GM23338 (cell line): ENCODE measurements around the gene PLS1. TPM values are rescaled to one million over a fixed set of nuclear protein-coding genes. Genes with fewer than 3 reads are reported as not detected.
"Not testable (repeated sequence)": the region's sequence is repeated elsewhere in the genome, so short reads cannot be mapped to it uniquely, and the experiment has no call there.

Experiments used
- ATAC-seq: fragments of 200-7000 bp; cut with Tn5 transposase; 3 replicates; pipeline ENCODE4 v1.9.1; 2020
- DNase-seq: peaks from one replicate; pipeline ENCODE4 v3.0.0-alpha.2; 2015; ENCODE audit warnings: low spot score
- H2AFZ ChIP-seq: fragments of 200-600 bp; sonication (generic); 2 replicates; pipeline ENCODE4 v1.8.0; 2016; ENCODE audit warnings: antibody characterized with exemption, mild to moderate bottlenecking, moderate library complexity
- H3F3A ChIP-seq: fragments of 200-600 bp; sonication (generic); replicated peaks from 2 replicates; pipeline ENCODE4 v1.8.0; 2017; ENCODE audit warnings: antibody characterized with exemption, mixed run types, low read depth
- H3K27ac ChIP-seq: fragments of 200-600 bp; sonication (generic); 2 replicates; pipeline ENCODE4 v1.6.1; 2016; ENCODE audit warnings: low read depth
- H3K27me3 ChIP-seq: fragments of 200-600 bp; sonication (generic); 2 replicates; pipeline ENCODE4 v1.8.0; 2016; ENCODE audit warnings: mild to moderate bottlenecking, mixed run types, moderate library complexity; ENCODE audit not compliant: insufficient read depth
- H3K36me3 ChIP-seq: fragments of 200-600 bp; sonication (generic); 2 replicates; pipeline ENCODE4 v1.8.0; 2016; ENCODE audit warnings: mild to moderate bottlenecking; ENCODE audit not compliant: insufficient read depth
- H3K4me1 ChIP-seq: fragments of 200-600 bp; sonication (generic); 2 replicates; pipeline ENCODE4 v1.8.0; 2016; ENCODE audit warnings: mild to moderate bottlenecking, moderate library complexity; ENCODE audit not compliant: insufficient read depth
- H3K4me2 ChIP-seq: fragments of 200-600 bp; sonication (generic); 2 replicates; pipeline ENCODE4 v1.7.1; 2017; ENCODE audit warnings: mixed run types
- H3K4me3 ChIP-seq: fragments of 200-600 bp; sonication (generic); 2 replicates; pipeline ENCODE4 v1.6.1; 2016; ENCODE audit warnings: mixed run types
- H3K79me2 ChIP-seq: fragments of 200-600 bp; sonication (generic); replicated peaks from 2 replicates; pipeline ENCODE4 v1.8.0; 2017; ENCODE audit warnings: mild to moderate bottlenecking; ENCODE audit not compliant: insufficient read depth
- H3K9me2 ChIP-seq: fragments of 200-600 bp; sonication (generic); 2 replicates; pipeline ENCODE4 v1.8.0; 2017; ENCODE audit not compliant: insufficient read depth
- H4K20me1 ChIP-seq: fragments of 200-600 bp; sonication (generic); replicated peaks from 2 replicates; pipeline ENCODE4 v1.8.0; 2017; ENCODE audit warnings: mild to moderate bottlenecking; ENCODE audit not compliant: insufficient read depth
- H3K27ac Mint-ChIP-seq: 2 replicates; pipeline ENCODE4 v1.8.0; 2020; ENCODE audit warnings: inconsistent platforms, mild to moderate bottlenecking, moderate library complexity, mixed read lengths
- H3K27me3 Mint-ChIP-seq: 3 replicates; pipeline ENCODE4 v1.8.0; 2022; ENCODE audit warnings: low read depth, mild to moderate bottlenecking, moderate library complexity, mixed read lengths, inconsistent platforms; ENCODE audit not compliant: insufficient read depth, poor library complexity
- H3K36me3 Mint-ChIP-seq: 3 replicates; pipeline ENCODE4 v1.8.0; 2021; ENCODE audit warnings: low read depth, mild to moderate bottlenecking, inconsistent platforms, moderate library complexity, mixed read lengths
- H3K4me1 Mint-ChIP-seq: 3 replicates; pipeline ENCODE4 v1.8.0; 2020; ENCODE audit warnings: mild to moderate bottlenecking, inconsistent platforms, mixed read lengths
- H3K4me3 Mint-ChIP-seq: 3 replicates; pipeline ENCODE4 v1.8.0; 2021; ENCODE audit warnings: moderate library complexity, mild to moderate bottlenecking, inconsistent platforms, mixed read lengths
- H3K9me3 Mint-ChIP-seq: 3 replicates; pipeline ENCODE4 v1.8.0; 2020; ENCODE audit warnings: moderate library complexity, mild to moderate bottlenecking, inconsistent platforms, mixed read lengths
- EZH2 ChIP-seq: fragments of 200-600 bp; sonication (generic); IDR thresholded peaks from one replicate; pipeline ENCODE4 v1.8.0; 2017; ENCODE audit warnings: antibody characterized with exemption, mild to moderate bottlenecking, low read depth; ENCODE audit not compliant: unreplicated experiment
- EZH2phosphoT487 ChIP-seq: fragments of 200-600 bp; sonication (generic); IDR thresholded peaks from one replicate; pipeline ENCODE4 v1.8.1; 2018; ENCODE audit warnings: antibody characterized with exemption; ENCODE audit not compliant: unreplicated experiment
- JUNB ChIP-seq: IDR thresholded peaks from one replicate; pipeline ENCODE4 v1.6.1; 2016; ENCODE audit warnings: antibody characterized with exemption; ENCODE audit not compliant: unreplicated experiment
- NANOG ChIP-seq: IDR thresholded peaks from 2 replicates; pipeline ENCODE4 v1.6.1; 2016; ENCODE audit warnings: antibody characterized with exemption, borderline replicate concordance
- POLR2AphosphoS5 ChIP-seq: IDR thresholded peaks from 2 replicates; pipeline ENCODE4 v1.6.1; 2016; ENCODE audit warnings: antibody characterized with exemption, low read depth
- STAT1 ChIP-seq: IDR thresholded peaks from one replicate; pipeline ENCODE4 v1.6.1; 2016; ENCODE audit warnings: antibody characterized with exemption; ENCODE audit not compliant: unreplicated experiment
- ZNF114 ChIP-seq: fragments of 250-450 bp; sonication (Bioruptor Pico); IDR thresholded peaks from 2 replicates; pipeline ENCODE4 v1.5.0; 2020; ENCODE audit warnings: mild to moderate bottlenecking, moderate library complexity
- polyA plus RNA-seq: library from polyadenylated mRNA; unstranded; fragments of >200 nt; fragmentation: Nextera tagmentation; extraction: Ambion mirVana; gene quantifications from 2 replicates; pipeline ENCODE4 v1.2.1, GENCODE V29; 2016
- total RNA-seq: library from RNA; depleted of rRNA; stranded (reverse); fragments of >200 nt; shearing (Covaris generic); gene quantifications from 2 replicates; pipeline ENCODE4 v1.2.3, GENCODE V29; 2014
- TF ChIP-seq, protein P1 (sequence below): IDR thresholded peaks from 2 replicates; pipeline ENCODE4 v1.6.1; 2016; ENCODE audit warnings: antibody characterized with exemption
- TF ChIP-seq, protein P2 (sequence below): fragments of 250-450 bp; sonication (Bioruptor Pico); IDR thresholded peaks from 2 replicates; pipeline ENCODE4 v1.5.0; 2020; ENCODE audit warnings: mild to moderate bottlenecking, moderate library complexity
- TF ChIP-seq, protein P3 (sequence below): IDR thresholded peaks from one replicate; pipeline ENCODE4 v1.6.1; 2018; ENCODE audit warnings: antibody characterized with exemption; ENCODE audit not compliant: unreplicated experiment
- TF ChIP-seq, protein P4 (sequence below), 2 experiments: fragments of 200-600 bp in 1 of 2; sonication (generic) in 1 of 2; conservative IDR thresholded peaks; 2 replicates each; pipeline versions ENCODE4 v1.5.1 to v1.6.1; 2016 to 2017; ENCODE audit warnings: antibody characterized with exemption in 2 of 2, low read depth in 2 of 2, mild to moderate bottlenecking in 2 of 2, moderate library complexity in 1 of 2

PLS1 gene
- total and polyA plus RNA-seq, 2 experiments from 2014 or later = 18.4 to 42.2 TPM

DNA sequence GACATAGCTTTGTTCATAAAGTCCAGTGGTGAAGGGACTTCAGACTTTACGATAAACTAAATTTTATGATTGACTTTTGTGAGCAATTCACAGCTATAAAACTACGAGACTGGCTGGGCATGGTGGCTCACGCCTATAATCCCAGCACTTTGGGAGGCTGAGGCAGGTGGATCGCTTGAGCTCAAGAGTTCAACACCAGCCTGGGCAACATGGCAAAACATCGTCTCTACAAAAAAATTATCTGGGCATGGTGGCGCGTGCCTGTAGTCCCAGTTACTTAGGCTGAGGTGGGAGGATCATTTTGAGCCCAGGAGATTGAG lies 7.2 kb downstream of the PLS1 start:
- H3F3A ChIP-seq, H3K4me3 ChIP-seq, H3K4me2 ChIP-seq, H3K9me3 Mint-ChIP-seq, H3K4me1 ChIP-seq, DNase-seq, H3K4me1 Mint-ChIP-seq, H4K20me1 ChIP-seq, H2AFZ ChIP-seq, H3K4me3 Mint-ChIP-seq, H3K27me3 ChIP-seq, H3K36me3 ChIP-seq, H3K9me2 ChIP-seq, ATAC-seq, H3K27ac ChIP-seq, H3K27ac Mint-ChIP-seq, H3K27me3 Mint-ChIP-seq: not testable (repeated sequence)
- peaks cover 11% of the 10 kb centered on the region for H3K36me3 Mint-ChIP-seq
- H3K79me2 ChIP-seq = peaks cover 16% of the 10 kb centered on the region; the same call in 1 of the 2 replicates

DNA sequence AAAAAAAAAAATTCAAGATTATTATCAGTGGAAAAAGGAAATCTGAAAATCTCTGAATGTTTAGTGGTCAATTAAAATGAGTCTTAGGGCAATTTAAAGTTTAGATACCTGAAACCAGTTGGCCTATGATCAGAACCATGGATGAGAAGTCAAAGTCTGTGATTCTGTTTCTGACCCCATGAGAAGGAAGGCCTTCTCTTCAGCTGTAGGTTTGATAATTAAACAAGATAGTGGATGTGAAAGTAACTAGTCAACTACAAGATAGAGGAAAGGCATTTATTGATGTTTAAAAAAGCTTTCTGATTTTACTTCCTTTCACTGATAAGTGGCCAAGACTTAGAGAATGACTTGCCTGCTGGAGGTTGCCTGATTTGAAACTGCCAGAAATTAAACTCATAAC lies 8.7 kb downstream of the PLS1 start:
- Mint-ChIP-seq H3K27ac (no peak overlapping the region), H3K9me3 (no peaks in the 10 kb centered on the region), H3K36me3 (peaks cover 7% of the 10 kb centered on the region), H3K27me3 (peaks cover 3% of the 10 kb centered on the region), H3K4me3 (no peak overlapping the region), H3K4me1 (peaks cover 2% of the 10 kb centered on the region; the same call in 2 of the 3 replicates)
- Histone ChIP-seq H3K36me3 (no peaks in the 10 kb centered on the region), H3K4me1 (no peaks in the 10 kb centered on the region), H3K27ac (no peak overlapping the region), H3K4me2 (no peak overlapping the region), H3K79me2 (peaks cover 15% of the 10 kb centered on the region; the same call in 1 of the 2 replicates), H4K20me1 (no peaks in the 10 kb centered on the region), H3K9me2 (no peaks in the 10 kb centered on the region; the same call in 1 of the 2 replicates), H3F3A (no peaks in the 10 kb centered on the region), H2AFZ (no peak overlapping the region), H3K4me3 (no peak overlapping the region), H3K27me3 (no peaks in the 10 kb centered on the region)
- no peak for DNase-seq
- ATAC-seq = no peak
- TF ChIP-seq JUNB = no peak
- TF ChIP-seq, protein P1, sequence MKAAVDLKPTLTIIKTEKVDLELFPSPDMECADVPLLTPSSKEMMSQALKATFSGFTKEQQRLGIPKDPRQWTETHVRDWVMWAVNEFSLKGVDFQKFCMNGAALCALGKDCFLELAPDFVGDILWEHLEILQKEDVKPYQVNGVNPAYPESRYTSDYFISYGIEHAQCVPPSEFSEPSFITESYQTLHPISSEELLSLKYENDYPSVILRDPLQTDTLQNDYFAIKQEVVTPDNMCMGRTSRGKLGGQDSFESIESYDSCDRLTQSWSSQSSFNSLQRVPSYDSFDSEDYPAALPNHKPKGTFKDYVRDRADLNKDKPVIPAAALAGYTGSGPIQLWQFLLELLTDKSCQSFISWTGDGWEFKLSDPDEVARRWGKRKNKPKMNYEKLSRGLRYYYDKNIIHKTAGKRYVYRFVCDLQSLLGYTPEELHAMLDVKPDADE = no peak
- TF ChIP-seq, protein P2, sequence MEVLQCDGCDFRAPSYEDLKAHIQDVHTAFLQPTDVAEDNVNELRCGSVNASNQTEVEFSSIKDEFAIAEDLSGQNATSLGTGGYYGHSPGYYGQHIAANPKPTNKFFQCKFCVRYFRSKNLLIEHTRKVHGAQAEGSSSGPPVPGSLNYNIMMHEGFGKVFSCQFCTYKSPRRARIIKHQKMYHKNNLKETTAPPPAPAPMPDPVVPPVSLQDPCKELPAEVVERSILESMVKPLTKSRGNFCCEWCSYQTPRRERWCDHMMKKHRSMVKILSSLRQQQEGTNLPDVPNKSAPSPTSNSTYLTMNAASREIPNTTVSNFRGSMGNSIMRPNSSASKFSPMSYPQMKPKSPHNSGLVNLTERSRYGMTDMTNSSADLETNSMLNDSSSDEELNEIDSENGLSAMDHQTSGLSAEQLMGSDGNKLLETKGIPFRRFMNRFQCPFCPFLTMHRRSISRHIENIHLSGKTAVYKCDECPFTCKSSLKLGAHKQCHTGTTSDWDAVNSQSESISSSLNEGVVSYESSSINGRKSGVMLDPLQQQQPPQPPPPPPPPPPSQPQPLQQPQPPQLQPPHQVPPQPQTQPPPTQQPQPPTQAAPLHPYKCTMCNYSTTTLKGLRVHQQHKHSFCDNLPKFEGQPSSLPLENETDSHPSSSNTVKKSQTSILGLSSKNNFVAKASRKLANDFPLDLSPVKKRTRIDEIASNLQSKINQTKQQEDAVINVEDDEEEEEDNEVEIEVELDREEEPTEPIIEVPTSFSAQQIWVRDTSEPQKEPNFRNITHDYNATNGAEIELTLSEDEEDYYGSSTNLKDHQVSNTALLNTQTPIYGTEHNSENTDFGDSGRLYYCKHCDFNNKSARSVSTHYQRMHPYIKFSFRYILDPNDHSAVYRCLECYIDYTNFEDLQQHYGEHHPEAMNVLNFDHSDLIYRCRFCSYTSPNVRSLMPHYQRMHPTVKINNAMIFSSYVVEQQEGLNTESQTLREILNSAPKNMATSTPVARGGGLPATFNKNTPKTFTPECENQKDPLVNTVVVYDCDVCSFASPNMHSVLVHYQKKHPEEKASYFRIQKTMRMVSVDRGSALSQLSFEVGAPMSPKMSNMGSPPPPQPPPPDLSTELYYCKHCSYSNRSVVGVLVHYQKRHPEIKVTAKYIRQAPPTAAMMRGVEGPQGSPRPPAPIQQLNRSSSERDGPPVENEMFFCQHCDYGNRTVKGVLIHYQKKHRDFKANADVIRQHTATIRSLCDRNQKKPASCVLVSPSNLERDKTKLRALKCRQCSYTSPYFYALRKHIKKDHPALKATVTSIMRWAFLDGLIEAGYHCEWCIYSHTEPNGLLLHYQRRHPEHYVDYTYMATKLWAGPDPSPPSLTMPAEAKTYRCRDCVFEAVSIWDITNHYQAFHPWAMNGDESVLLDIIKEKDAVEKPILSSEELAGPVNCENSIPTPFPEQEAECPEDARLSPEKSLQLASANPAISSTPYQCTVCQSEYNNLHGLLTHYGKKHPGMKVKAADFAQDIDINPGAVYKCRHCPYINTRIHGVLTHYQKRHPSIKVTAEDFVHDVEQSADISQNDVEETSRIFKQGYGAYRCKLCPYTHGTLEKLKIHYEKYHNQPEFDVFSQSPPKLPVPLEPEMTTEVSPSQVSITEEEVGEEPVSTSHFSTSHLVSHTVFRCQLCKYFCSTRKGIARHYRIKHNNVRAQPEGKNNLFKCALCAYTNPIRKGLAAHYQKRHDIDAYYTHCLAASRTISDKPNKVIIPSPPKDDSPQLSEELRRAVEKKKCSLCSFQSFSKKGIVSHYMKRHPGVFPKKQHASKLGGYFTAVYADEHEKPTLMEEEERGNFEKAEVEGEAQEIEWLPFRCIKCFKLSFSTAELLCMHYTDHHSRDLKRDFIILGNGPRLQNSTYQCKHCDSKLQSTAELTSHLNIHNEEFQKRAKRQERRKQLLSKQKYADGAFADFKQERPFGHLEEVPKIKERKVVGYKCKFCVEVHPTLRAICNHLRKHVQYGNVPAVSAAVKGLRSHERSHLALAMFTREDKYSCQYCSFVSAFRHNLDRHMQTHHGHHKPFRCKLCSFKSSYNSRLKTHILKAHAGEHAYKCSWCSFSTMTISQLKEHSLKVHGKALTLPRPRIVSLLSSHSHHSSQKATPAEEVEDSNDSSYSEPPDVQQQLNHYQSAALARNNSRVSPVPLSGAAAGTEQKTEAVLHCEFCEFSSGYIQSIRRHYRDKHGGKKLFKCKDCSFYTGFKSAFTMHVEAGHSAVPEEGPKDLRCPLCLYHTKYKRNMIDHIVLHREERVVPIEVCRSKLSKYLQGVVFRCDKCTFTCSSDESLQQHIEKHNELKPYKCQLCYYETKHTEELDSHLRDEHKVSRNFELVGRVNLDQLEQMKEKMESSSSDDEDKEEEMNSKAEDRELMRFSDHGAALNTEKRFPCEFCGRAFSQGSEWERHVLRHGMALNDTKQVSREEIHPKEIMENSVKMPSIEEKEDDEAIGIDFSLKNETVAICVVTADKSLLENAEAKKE (CRISPR knock-in tag) = no peak
- TF ChIP-seq EZH2 = no peak
- TF ChIP-seq EZH2phosphoT487 = no peak
- TF ChIP-seq, protein P3, sequence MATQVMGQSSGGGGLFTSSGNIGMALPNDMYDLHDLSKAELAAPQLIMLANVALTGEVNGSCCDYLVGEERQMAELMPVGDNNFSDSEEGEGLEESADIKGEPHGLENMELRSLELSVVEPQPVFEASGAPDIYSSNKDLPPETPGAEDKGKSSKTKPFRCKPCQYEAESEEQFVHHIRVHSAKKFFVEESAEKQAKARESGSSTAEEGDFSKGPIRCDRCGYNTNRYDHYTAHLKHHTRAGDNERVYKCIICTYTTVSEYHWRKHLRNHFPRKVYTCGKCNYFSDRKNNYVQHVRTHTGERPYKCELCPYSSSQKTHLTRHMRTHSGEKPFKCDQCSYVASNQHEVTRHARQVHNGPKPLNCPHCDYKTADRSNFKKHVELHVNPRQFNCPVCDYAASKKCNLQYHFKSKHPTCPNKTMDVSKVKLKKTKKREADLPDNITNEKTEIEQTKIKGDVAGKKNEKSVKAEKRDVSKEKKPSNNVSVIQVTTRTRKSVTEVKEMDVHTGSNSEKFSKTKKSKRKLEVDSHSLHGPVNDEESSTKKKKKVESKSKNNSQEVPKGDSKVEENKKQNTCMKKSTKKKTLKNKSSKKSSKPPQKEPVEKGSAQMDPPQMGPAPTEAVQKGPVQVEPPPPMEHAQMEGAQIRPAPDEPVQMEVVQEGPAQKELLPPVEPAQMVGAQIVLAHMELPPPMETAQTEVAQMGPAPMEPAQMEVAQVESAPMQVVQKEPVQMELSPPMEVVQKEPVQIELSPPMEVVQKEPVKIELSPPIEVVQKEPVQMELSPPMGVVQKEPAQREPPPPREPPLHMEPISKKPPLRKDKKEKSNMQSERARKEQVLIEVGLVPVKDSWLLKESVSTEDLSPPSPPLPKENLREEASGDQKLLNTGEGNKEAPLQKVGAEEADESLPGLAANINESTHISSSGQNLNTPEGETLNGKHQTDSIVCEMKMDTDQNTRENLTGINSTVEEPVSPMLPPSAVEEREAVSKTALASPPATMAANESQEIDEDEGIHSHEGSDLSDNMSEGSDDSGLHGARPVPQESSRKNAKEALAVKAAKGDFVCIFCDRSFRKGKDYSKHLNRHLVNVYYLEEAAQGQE = no peak
- TF ChIP-seq POLR2AphosphoS5 = no peak
- TF ChIP-seq, protein P4, sequence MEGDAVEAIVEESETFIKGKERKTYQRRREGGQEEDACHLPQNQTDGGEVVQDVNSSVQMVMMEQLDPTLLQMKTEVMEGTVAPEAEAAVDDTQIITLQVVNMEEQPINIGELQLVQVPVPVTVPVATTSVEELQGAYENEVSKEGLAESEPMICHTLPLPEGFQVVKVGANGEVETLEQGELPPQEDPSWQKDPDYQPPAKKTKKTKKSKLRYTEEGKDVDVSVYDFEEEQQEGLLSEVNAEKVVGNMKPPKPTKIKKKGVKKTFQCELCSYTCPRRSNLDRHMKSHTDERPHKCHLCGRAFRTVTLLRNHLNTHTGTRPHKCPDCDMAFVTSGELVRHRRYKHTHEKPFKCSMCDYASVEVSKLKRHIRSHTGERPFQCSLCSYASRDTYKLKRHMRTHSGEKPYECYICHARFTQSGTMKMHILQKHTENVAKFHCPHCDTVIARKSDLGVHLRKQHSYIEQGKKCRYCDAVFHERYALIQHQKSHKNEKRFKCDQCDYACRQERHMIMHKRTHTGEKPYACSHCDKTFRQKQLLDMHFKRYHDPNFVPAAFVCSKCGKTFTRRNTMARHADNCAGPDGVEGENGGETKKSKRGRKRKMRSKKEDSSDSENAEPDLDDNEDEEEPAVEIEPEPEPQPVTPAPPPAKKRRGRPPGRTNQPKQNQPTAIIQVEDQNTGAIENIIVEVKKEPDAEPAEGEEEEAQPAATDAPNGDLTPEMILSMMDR (conservative IDR thresholded peaks at IDR 0.05; ENCODE audit: low read depth in 2 of 2) = no peak
- TF ChIP-seq STAT1 = no peak
- no peak for TF ChIP-seq NANOG
- TF ChIP-seq ZNF114 (CRISPR knock-in tag) = no peak
